GM12865 (cell line): ENCODE measurements around the gene CACNA1G.

Experiments used
- DNase-seq: peaks from one replicate; pipeline ENCODE4 v3.0.0; 2010; ENCODE audit warnings: low read depth
- H3K4me3 ChIP-seq: 2 replicates; pipeline ENCODE4 v1.5.1; 2011; ENCODE audit warnings: mild to moderate bottlenecking, low read depth, low read length, control low read depth
- CTCF ChIP-seq: IDR thresholded peaks from 2 replicates; pipeline ENCODE4 v1.5.1; 2011; ENCODE audit warnings: low read length, control low read depth, low read depth, inconsistent platforms; ENCODE audit not compliant: insufficient read depth; ENCODE audit errors: missing control alignments

The CACNA1G gene

GRCh38 chr17:50573866-50574611 is 13.5 kb downstream of the CACNA1G start:
- TF ChIP-seq CTCF = no peak
- no peak for DNase-seq

GRCh38 chr17:50575581-50576210 is 15.2 kb downstream of the CACNA1G start:
- DNase-seq = no peak
- peak; percentile 13 for TF ChIP-seq CTCF
- H3K4me3 ChIP-seq = no peak overlapping the region

More at GRCh38 chr17:50573866-50574611, 13.5 kb downstream of the CACNA1G start:
- no peak overlapping the region for H3K4me3 ChIP-seq

GRCh38 chr17:50576864-50577263 is 16.3 kb downstream of the CACNA1G start:
- DNase-seq = no peak
- TF ChIP-seq CTCF = no peak

GRCh38 chr17:50577451-50577954 is 17.0 kb downstream of the CACNA1G start:
- TF ChIP-seq CTCF = no peak
- no peak overlapping the region for H3K4me3 ChIP-seq
- DNase-seq = no peak

More at GRCh38 chr17:50576864-50577263, 16.3 kb downstream of the CACNA1G start:
- H3K4me3 ChIP-seq = no peak overlapping the region

GRCh38 chr17:50578173-50578572 is 17.7 kb downstream of the CACNA1G start:
- no peak overlapping the region for H3K4me3 ChIP-seq
- no peak for TF ChIP-seq CTCF
- no peak for DNase-seq

GRCh38 chr17:50579399-50579798 is 18.9 kb downstream of the CACNA1G start:
- DNase-seq = no peak
- TF ChIP-seq CTCF = no peak
- no peak overlapping the region for H3K4me3 ChIP-seq
